ENCODE data around the gene RETREG1. TPM values are rescaled to one million over a fixed set of nuclear protein-coding genes. Genes with fewer than 3 reads are reported as not detected.

Gene RETREG1
- total RNA-seq, 1 donor from 2014 or later, result 8.3 TPM

GRCh38 chr5:16644301-16644889 is 27.6 kb upstream of the RETREG1 start:
- peaks cover 6% of the 10 kb centered on the region for H3K27me3 Mint-ChIP-seq (ENCODE audit: low read depth)
- TF ChIP-seq CTCF (IDR thresholded peaks at IDR 0.05; ENCODE audit: unreplicated experiment), result no peak
- no peaks in the 10 kb centered on the region for H3K4me1 Mint-ChIP-seq
- H3K27ac Mint-ChIP-seq, result no peak overlapping the region
- H3K36me3 Mint-ChIP-seq, result no peaks in the 10 kb centered on the region
- peaks cover 23% of the 10 kb centered on the region for H3K9me3 Mint-ChIP-seq
- H3K4me3 Mint-ChIP-seq, result no peak overlapping the region
- no peak for DNase-seq (ENCODE audit: low spot score in 2 of 2, unreplicated experiment in 2 of 2)

GRCh38 chr5:16642867-16643266 is 26.1 kb upstream of the RETREG1 start:
- H3K9me3 Mint-ChIP-seq, result peaks cover 23% of the 10 kb centered on the region
- no peak for DNase-seq (ENCODE audit: low spot score in 2 of 2, unreplicated experiment in 2 of 2)
- no peak for TF ChIP-seq CTCF (IDR thresholded peaks at IDR 0.05; ENCODE audit: unreplicated experiment)
- peaks cover 8% of the 10 kb centered on the region for H3K27me3 Mint-ChIP-seq (ENCODE audit: low read depth)
- H3K4me1 Mint-ChIP-seq, result no peaks in the 10 kb centered on the region
- H3K4me3 Mint-ChIP-seq, result no peak overlapping the region
- H3K27ac Mint-ChIP-seq, result no peak overlapping the region
- H3K36me3 Mint-ChIP-seq, result no peaks in the 10 kb centered on the region

GRCh38 chr5:16639206-16639605 is 22.4 kb upstream of the RETREG1 start:
- peaks cover 20% of the 10 kb centered on the region for H3K27me3 Mint-ChIP-seq (ENCODE audit: low read depth)

GRCh38 chr5:16628376-16628775 is 11.6 kb upstream of the RETREG1 start:
- H3K27ac Mint-ChIP-seq, result no peak overlapping the region
- peaks cover 16% of the 10 kb centered on the region for H3K27me3 Mint-ChIP-seq (ENCODE audit: low read depth)
- H3K4me3 Mint-ChIP-seq, result no peak overlapping the region
- H3K36me3 Mint-ChIP-seq, result no peaks in the 10 kb centered on the region
- no peak for DNase-seq (ENCODE audit: low spot score in 2 of 2, unreplicated experiment in 2 of 2)
- H3K4me1 Mint-ChIP-seq, result no peaks in the 10 kb centered on the region
- no peak for TF ChIP-seq CTCF (IDR thresholded peaks at IDR 0.05; ENCODE audit: unreplicated experiment)
- H3K9me3 Mint-ChIP-seq, result no peaks in the 10 kb centered on the region

More at GRCh38 chr5:16639206-16639605, 22.4 kb upstream of the RETREG1 start:
- no peak overlapping the region for H3K4me3 Mint-ChIP-seq
- no peak overlapping the region for H3K27ac Mint-ChIP-seq
- H3K9me3 Mint-ChIP-seq, result peaks cover 8% of the 10 kb centered on the region
- H3K36me3 Mint-ChIP-seq, result no peaks in the 10 kb centered on the region
- H3K4me1 Mint-ChIP-seq, result no peaks in the 10 kb centered on the region
- TF ChIP-seq CTCF (IDR thresholded peaks at IDR 0.05; ENCODE audit: unreplicated experiment), result no peak
- no peak for DNase-seq (ENCODE audit: low spot score in 2 of 2, unreplicated experiment in 2 of 2)

GRCh38 chr5:16626696-16627264 is 10.0 kb upstream of the RETREG1 start:
- DNase-seq (ENCODE audit: low spot score in 2 of 2, unreplicated experiment in 2 of 2), result no peak
- no peaks in the 10 kb centered on the region for H3K4me1 Mint-ChIP-seq
- no peaks in the 10 kb centered on the region for H3K9me3 Mint-ChIP-seq
- TF ChIP-seq CTCF (IDR thresholded peaks at IDR 0.05; ENCODE audit: unreplicated experiment), result no peak
- no peaks in the 10 kb centered on the region for H3K36me3 Mint-ChIP-seq
- no peak overlapping the region for H3K4me3 Mint-ChIP-seq
- H3K27me3 Mint-ChIP-seq (ENCODE audit: low read depth), result peaks cover 17% of the 10 kb centered on the region
- no peak overlapping the region for H3K27ac Mint-ChIP-seq

Measured in mesothelial cell of epicardium (in vitro differentiated cells).